HG02798 (cell line): ENCODE data around the gene KIF16B.
"Not testable (repeated sequence)": the region's sequence is repeated elsewhere in the genome, so short reads cannot be mapped to it uniquely, and the experiment has no call there.

Experiments used
- ATAC-seq: cut with Tn5 transposase; IDR thresholded peaks from one replicate; pipeline ENCODE4 v1.9.1; 2021; ENCODE audit warnings: mild to moderate bottlenecking; ENCODE audit not compliant: unreplicated experiment, poor library complexity

The KIF16B gene

GRCh38 chr20:16273812-16274555 is 299.3 kb downstream of the KIF16B start:
- no peak for ATAC-seq

- ATAC-seq: no peak
Observed at GRCh38 chr20:16272780-16273360, 300.4 kb downstream of the KIF16B start.

- ATAC-seq: no peak
Observed at GRCh38 chr20:16271450-16271849, 301.8 kb downstream of the KIF16B start.

- no peak for ATAC-seq
Observed at GRCh38 chr20:16270989-16271388, 302.3 kb downstream of the KIF16B start.

- no peak for ATAC-seq
Observed at GRCh38 chr20:16270314-16270931, 302.8 kb downstream of the KIF16B start.

- no peak for ATAC-seq
Observed at GRCh38 chr20:16267526-16267925, 305.7 kb downstream of the KIF16B start.

GRCh38 chr20:16265334-16265733 is 307.9 kb downstream of the KIF16B start:
- no peak for ATAC-seq

GRCh38 chr20:16263582-16263981 is 309.7 kb downstream of the KIF16B start:
- no peak for ATAC-seq

GRCh38 chr20:16262594-16262993 is 310.7 kb downstream of the KIF16B start:
- ATAC-seq: no peak

- no peak for ATAC-seq
Observed at GRCh38 chr20:16261733-16262273, 311.4 kb downstream of the KIF16B start.

- no peak for ATAC-seq
Observed at GRCh38 chr20:16260911-16261310, 312.3 kb downstream of the KIF16B start.

- ATAC-seq: not testable (repeated sequence)
Observed at GRCh38 chr20:16260133-16260532, 313.1 kb downstream of the KIF16B start.

GRCh38 chr20:16258766-16259165 is 314.5 kb downstream of the KIF16B start:
- no peak for ATAC-seq

- ATAC-seq: no peak
Observed at GRCh38 chr20:16257813-16258430, 315.3 kb downstream of the KIF16B start.

GRCh38 chr20:16257021-16257420 is 316.2 kb downstream of the KIF16B start:
- no peak for ATAC-seq

- no peak for ATAC-seq
Observed at GRCh38 chr20:16246870-16247269, 326.4 kb downstream of the KIF16B start.

GRCh38 chr20:16246291-16246690 is 327.0 kb downstream of the KIF16B start:
- ATAC-seq: no peak

GRCh38 chr20:16245879-16246278 is 327.4 kb downstream of the KIF16B start:
- no peak for ATAC-seq

- ATAC-seq: no peak
Observed at GRCh38 chr20:16244892-16245291, 328.4 kb downstream of the KIF16B start.

GRCh38 chr20:16243470-16243869 is 329.8 kb downstream of the KIF16B start:
- no peak for ATAC-seq

GRCh38 chr20:16241911-16242310 is 331.3 kb downstream of the KIF16B start:
- no peak for ATAC-seq
